MCF 10A (cell line): ENCODE results near the gene NOC2L. TPM values are rescaled to one million over a fixed set of nuclear protein-coding genes. Genes with fewer than 3 reads are reported as not detected.

Experiments
- BruUV-seq: library from RNA; stranded (reverse); fragments of 400-500 nt; replicated peaks from 2 replicates; lab custom pipeline; 2021; lab: Mats Ljungman, UMichigan
- CTCF ChIA-PET: fragments of 300-600 bp; sonication (Branson Sonifier 250); formaldehyde crosslinking; extraction: SDS; loops from one replicate; lab custom pipeline; 2021; ENCODE audit warnings: antibody characterized with exemption, inconsistent platforms; lab: Yijun Ruan, JAX
- POLR2A ChIA-PET: fragments of 300-600, 350-650 bp; sonication (Branson Sonifier 250); formaldehyde crosslinking; extraction: SDS; loops from one replicate; lab custom pipeline; 2020; ENCODE audit warnings: antibody characterized with exemption, inconsistent platforms; lab: Yijun Ruan, JAX
- DNase-seq: peaks from one replicate; pipeline ENCODE4 v3.0.0-alpha.2; 2018; ENCODE audit not compliant: unreplicated experiment
- H3K27ac Mint-ChIP-seq: one replicate; pipeline ENCODE4 v1.8.0; 2022; ENCODE audit warnings: mild to moderate bottlenecking, low read depth, mixed read lengths; ENCODE audit not compliant: unreplicated experiment
- H3K27me3 Mint-ChIP-seq: one replicate; pipeline ENCODE4 v1.8.0; 2022; ENCODE audit warnings: mixed read lengths; ENCODE audit not compliant: insufficient read depth, unreplicated experiment
- H3K36me3 Mint-ChIP-seq: one replicate; pipeline ENCODE4 v1.8.0; 2022; ENCODE audit warnings: mild to moderate bottlenecking, moderate library complexity, mixed read lengths; ENCODE audit not compliant: insufficient read depth, unreplicated experiment
- H3K4me1 Mint-ChIP-seq: one replicate; pipeline ENCODE4 v1.8.0; 2022; ENCODE audit warnings: mixed read lengths; ENCODE audit not compliant: insufficient read depth, unreplicated experiment
- H3K4me3 Mint-ChIP-seq: one replicate; pipeline ENCODE4 v1.8.0; 2022; ENCODE audit warnings: mild to moderate bottlenecking, moderate library complexity, mixed read lengths; ENCODE audit not compliant: unreplicated experiment
- H3K9me3 Mint-ChIP-seq: one replicate; pipeline ENCODE4 v1.8.0; 2022; ENCODE audit warnings: mixed read lengths; ENCODE audit not compliant: unreplicated experiment
- intact Hi-C: fragments of 100-400 bp; cut with micrococcal nuclease; formaldehyde crosslinking; loops from 2 replicates; pipeline ENCODE4 v1.14.1; 2022
- total RNA-seq: library from RNA; stranded (reverse); gene quantifications from 2 replicates; pipeline ENCODE4 v1.2.3, GENCODE V29; 2022
- TF ChIP-seq, protein P1 (sequence below): fragments of 200-600 bp; IDR thresholded peaks from one replicate; pipeline ENCODE4 v1.8.0; 2022; ENCODE audit warnings: antibody characterized with exemption, mild to moderate bottlenecking; ENCODE audit not compliant: unreplicated experiment

NOC2L gene
- total RNA-seq, 1 experiment from 2014 or later: 136 TPM

DNA sequence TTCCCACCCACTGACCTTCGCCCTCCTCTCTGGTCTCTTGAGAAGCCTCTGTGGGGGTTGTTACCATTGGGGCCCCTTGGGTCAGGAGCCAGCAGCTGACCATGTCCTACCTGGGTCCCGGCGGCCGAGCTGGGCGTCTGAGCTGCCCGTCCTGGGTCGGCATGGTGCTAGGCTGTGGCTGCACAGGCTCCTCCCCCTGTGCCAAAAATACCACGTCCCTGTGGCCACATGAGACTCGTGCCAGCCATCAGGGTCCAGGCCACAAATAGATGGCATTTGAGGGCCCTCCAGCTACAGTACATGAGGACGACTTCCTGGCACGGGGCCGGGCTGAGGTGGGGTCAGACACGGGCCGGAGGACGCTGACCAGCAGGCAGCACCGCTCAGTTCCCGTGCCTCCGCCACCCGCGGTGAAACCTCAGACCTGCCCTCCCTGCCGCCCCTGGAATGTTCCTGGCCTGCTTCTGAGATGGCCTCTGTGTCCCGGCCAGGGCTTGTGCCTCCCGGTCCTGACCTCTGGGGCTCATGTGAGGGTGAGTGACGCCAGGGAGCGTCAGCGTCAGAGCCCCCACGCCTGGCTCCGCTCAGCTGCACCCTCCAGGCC, 23.0 kb upstream of the NOC2L start, which contains the start of gene PERM1:
PERM1 (minus strand) TSS at position 139 of the 604 bp plus-strand sequence. CDS start 1,064 bp downstream, outside the sequence.
- TF ChIP-seq, protein P1, sequence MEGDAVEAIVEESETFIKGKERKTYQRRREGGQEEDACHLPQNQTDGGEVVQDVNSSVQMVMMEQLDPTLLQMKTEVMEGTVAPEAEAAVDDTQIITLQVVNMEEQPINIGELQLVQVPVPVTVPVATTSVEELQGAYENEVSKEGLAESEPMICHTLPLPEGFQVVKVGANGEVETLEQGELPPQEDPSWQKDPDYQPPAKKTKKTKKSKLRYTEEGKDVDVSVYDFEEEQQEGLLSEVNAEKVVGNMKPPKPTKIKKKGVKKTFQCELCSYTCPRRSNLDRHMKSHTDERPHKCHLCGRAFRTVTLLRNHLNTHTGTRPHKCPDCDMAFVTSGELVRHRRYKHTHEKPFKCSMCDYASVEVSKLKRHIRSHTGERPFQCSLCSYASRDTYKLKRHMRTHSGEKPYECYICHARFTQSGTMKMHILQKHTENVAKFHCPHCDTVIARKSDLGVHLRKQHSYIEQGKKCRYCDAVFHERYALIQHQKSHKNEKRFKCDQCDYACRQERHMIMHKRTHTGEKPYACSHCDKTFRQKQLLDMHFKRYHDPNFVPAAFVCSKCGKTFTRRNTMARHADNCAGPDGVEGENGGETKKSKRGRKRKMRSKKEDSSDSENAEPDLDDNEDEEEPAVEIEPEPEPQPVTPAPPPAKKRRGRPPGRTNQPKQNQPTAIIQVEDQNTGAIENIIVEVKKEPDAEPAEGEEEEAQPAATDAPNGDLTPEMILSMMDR: no peak
- intact Hi-C loops: loop anchor here (10.0 kb wide), 1 partner anchor 313 kb away; no protein-coding TSS in a partner anchor
- BruUV-seq: no TSS peak

DNA sequence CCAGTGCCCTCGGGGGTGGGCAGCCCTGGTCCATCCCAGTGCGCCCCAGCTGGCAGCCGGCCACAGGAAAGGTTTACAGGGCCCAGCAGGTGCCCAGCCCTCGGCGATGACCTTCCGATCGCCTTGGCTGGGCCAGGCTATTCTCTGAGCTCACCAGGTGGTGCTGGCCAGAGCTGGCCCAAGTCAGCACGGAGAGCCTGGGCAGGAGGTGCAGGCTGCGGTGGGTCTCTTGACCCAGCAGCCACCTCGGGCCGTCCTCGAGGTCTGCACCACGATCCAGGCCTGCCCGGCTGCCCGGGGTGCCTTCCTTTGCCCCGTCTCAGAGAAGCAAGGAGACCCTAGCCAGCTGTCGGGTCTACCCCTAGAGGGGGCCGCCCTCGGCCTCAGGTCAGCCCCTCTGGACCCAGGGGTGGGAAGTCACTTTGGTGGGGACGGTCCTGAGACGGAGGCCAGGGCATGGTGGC, 22.5 kb upstream of the NOC2L start:
- Mint-ChIP-seq H3K9me3 (no peaks in the 10 kb centered on the region), H3K36me3 (peaks cover 6% of the 10 kb centered on the region), H3K4me3 (no peak overlapping the region), H3K27ac (no peak overlapping the region), H3K27me3 (peaks cover 18% of the 10 kb centered on the region), H3K4me1 (no peaks in the 10 kb centered on the region)
- TF ChIP-seq, protein P1: no peak
- ChIA-PET CTCF (interaction anchor here (0.7 to 6.6 kb wide), 5 partner anchors 20 to 82 kb away, joined by 3 to 117 read pairs (median 3); no protein-coding TSS in a partner anchor), POLR2A (interaction anchor here (0.9 to 2.0 kb wide), 2 partner anchors 15 to 19 kb away, joined by 3 to 6 read pairs; partner anchors contain the start of gene HES4)
- no peak for DNase-seq
- BruUV-seq: no TSS peak
- intact Hi-C loops: loop anchor here (10.0 kb wide), 1 partner anchor 313 kb away; no protein-coding TSS in a partner anchor

More for the DNA sequence above, 23.0 kb upstream of the NOC2L start, which contains the start of gene PERM1:
- ChIA-PET POLR2A (interaction anchor here (1.6 kb wide), 1 partner anchor 15 kb away, joined by 5 read pairs; the partner anchor contains the start of gene PLEKHN1), CTCF (interaction anchor here (0.9 to 6.6 kb wide), 7 partner anchors 10 to 87 kb away, joined by 3 to 117 read pairs (median 5); no protein-coding TSS in a partner anchor)
- no peak for DNase-seq
- H3K4me3 Mint-ChIP-seq: no peak within 1 kb of the TSS
- peaks cover 18% of the 10 kb centered on the region for H3K27me3 Mint-ChIP-seq
- peaks cover 6% of the 10 kb centered on the region for H3K36me3 Mint-ChIP-seq
- H3K4me1 Mint-ChIP-seq: no peaks in the 10 kb centered on the region
- no peak within 1 kb of the TSS for H3K27ac Mint-ChIP-seq
- H3K9me3 Mint-ChIP-seq: no peaks in the 10 kb centered on the region

DNA sequence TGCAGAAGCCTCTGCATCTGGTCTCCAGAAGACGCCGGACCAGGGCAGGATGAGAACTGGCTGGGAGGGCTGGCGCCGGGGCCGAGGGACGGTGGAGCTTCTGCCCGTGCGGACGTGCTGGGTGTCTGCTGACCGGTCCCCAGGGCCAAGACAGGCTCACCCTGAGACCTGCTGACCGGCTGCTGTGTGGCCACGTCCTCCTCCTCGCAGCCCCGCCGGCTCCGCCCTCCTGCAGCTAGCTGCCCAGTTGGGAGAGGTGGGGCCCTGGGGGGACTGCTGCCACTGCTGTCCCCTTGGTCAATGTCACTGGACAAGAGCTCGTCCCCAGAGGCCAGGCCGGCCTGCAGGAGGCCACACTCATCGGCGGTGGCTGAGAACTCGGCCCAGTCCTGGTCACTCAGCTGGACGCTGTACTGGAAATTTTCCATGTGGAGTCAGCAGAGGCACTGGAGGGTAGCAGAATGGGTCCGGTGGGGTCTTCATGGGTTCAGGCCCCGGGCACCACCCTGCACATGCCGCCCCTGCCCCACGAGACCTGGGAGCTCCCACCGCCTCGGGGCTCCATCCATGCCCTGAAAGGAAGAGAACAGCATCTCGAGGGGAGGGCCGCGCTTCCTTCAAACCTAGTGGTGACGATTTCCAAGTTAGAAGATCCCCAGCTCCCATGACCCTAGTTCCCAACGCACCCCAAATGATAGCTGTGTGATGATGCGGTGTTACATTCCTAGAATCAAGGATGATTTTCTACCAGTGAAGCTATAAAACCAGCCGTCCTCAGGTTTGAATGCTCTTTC, 21.7 kb upstream of the NOC2L start:
- TF ChIP-seq, protein P1: no peak
- Mint-ChIP-seq H3K4me1 (peaks cover 2% of the 10 kb centered on the region), H3K36me3 (peaks cover 6% of the 10 kb centered on the region), H3K9me3 (no peaks in the 10 kb centered on the region), H3K4me3 (no peak overlapping the region), H3K27ac (no peak overlapping the region), H3K27me3 (peaks cover 18% of the 10 kb centered on the region)
- intact Hi-C loops: loop anchor here (10.0 kb wide), 1 partner anchor 314 kb away; no protein-coding TSS in a partner anchor
- CTCF ChIA-PET: interaction anchor here (0.6 to 6.6 kb wide), 8 partner anchors 27 to 284 kb away, joined by 3 to 117 read pairs (median 3); partner anchors contain the start of gene ISG15
- no TSS peak for BruUV-seq
- no peak for DNase-seq
- POLR2A ChIA-PET: interaction anchor here (0.8 to 2.0 kb wide), 4 partner anchors 13 to 40 kb away, joined by 3 to 6 read pairs (median 3); partner anchors contain the start of gene HES4
